NCI-H345 (cell line): ENCODE data around the gene TLN1.

Experiments used
- DNase-seq: peaks from one replicate; lab custom pipeline; 2025; lab: John Stamatoyannopoulos, UW

The TLN1 gene

DNA sequence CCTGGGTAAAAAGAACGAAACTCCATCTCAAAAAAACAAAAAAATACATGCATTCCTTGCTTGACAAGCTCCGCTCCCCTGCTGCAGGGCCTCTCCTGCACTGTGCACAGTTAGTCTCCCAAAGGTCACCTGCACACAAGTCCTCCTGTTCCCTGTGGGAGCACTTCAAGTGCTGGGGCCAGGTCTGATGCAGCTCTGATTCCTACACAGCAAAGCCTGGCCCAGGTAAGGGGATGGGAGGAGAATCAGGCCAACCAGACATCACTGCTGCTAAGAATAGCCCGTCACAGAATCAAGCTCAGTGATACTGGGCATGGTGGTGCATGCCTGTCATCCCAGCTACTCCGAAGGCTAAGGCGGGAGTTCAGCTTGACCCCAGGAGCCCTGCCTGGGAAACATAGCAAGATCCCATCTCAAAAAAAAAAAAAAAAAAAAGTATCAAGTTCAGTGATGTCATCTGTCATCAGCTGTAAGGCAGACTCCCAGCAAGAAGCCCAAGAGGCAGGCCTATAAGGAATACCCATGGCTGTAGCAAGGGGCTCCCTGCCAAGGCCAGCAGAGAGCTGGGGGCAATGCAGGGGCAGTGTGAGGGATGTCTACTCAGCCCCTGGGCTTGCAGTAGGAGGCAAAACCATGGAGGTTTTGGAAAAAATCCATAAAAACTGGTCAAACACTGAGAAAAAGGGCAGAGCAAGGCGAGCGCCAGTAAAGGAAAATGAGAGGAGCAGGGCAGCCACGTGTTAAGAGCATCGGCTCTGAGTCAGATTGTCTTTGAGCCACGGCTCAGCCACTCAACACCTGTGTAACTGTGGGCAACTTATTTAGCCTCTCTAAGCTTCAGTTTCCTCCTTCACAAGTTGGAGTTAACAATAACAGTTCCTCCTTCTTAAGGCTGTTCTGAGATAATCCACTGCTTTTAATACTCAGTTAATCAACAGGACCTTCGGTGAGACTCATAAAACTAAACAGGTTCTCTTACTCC is 45.5 kb downstream of the TLN1 start:
- DNase-seq: no peak

DNA sequence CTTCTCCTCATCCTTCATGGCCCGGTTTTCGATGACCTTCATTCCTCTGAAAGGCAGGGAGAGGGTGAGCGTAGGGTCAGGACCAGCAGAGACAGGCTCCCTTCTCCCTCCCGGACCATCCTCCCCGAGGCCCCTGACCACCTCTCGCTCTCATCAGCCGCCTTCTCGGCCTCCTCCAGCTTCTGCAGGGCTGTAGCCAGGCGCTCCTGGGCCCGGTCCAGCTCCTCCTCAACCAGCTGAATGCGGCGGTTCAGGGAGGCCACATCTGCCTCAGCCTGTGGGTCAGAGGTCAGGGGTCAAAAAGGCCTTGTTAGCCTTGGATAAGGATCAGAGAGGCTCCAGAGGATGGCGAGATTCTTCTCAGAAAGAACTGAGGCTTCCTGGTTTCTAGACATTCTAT is 46.5 kb downstream of the TLN1 start:
- no peak for DNase-seq

DNA sequence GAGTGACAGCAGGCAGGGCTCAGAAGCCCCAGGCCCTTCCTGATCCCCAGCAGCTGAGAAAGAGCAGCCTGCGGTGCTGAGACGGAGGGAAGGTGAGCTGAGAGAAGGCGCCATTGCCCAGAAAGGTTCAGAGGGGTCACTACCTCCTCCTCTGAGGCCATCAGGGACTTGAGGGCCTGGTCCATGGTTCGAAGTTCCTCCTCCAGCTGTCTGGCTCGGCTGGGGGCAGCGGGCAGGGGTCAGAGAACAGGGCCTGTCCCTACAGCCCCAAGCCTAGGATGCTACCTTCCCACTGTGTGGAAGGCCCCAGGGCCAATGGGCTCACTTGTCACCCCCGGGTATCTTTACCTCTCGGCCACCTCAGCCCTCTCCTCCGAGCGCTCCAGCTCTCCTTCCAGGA is 47.1 kb downstream of the TLN1 start:
- no peak for DNase-seq

- DNase-seq: no peak
Measured at GRCh38 chr9:35683323-35683722, 48.7 kb downstream of the TLN1 start.

DNA sequence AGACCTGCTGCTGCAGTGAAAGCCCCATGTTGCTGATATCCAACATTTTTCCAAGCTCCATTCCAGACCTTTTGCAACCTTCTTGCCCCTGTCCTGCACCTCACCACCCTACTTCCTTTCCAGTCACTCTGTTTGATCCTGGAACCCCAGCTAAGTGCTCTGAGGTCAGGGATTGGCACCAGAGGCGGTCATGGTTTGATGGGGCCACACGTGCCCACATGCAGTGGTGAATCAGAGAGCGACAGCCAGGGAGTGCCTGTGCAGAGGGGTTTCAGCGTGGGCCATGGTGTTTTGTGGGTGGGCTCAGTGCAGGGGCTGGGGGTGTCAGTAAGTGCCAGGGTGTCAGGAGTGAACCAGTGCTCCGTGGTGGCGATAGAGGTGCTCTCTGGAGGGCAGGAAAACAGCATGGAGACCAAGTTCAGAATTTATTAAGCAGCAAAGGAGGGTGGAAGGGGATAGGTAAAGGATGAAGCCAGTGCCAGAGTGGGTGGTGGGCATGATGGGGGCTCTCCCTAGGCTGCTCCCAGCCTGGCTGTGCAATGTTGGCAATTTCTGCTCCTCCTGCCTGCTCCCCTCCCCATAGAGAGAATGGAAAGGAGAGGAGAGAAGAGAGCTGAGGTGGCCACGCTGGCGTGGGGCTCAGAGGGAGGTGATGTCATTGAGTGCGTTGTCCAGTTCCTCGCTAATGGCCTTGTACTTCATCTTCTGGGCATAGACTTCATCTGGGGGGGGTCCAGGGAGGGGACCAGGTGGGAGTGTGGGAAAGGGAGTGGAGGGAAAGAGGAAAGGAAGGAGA is 49.3 kb downstream of the TLN1 start:
- DNase-seq: no peak

DNA sequence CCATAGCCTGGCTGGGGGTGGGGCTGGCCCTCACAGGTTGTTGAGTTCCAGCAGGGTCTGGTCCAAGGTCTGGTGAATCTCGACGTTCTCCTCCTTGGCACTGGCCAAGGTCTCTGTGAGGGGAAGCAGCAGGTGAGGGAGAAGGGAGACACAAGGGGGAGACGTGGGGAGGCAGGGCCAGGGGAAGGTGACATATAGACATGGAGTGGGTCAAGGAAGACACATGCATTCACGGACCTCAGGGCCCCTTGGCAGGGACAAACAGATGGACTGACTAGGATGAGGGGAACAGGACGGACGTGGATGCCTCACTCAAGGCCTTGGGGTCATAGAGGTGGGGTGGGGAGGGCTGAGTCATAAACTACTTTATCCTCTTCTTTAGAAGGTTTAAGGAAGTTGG is 49.9 kb downstream of the TLN1 start:
- DNase-seq: no peak

DNA sequence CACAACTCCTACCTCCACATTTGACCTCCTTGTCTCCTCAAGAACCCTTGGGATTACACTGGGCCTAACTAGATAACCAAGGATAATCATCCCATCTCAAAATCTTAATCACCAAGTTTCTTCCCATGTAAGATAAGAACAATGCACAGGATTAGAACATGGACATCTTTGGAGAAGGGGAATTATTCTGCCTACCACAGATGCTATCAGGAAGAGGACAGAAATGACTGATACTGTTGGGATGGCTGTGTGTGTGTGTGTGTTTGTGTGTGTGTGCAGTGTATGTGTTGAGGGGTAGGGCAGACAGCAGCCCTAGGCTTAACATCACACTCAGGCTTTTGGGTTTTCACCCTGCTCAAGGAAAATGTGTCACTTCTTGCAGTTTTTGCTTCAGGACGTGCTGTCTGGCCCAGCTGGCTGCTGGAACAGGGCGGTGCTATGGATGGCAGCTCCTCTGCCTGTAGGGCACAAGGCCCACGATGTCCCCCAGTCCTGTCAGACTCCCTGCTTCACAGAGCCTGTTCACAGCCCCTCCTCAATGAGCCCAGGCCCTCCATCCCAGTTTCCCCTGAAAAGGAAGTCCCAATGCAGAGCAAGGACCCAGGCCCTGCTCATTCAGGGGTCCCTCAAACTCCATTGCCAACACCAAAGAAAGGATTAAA is 50.5 kb downstream of the TLN1 start:
- no peak for DNase-seq

DNA sequence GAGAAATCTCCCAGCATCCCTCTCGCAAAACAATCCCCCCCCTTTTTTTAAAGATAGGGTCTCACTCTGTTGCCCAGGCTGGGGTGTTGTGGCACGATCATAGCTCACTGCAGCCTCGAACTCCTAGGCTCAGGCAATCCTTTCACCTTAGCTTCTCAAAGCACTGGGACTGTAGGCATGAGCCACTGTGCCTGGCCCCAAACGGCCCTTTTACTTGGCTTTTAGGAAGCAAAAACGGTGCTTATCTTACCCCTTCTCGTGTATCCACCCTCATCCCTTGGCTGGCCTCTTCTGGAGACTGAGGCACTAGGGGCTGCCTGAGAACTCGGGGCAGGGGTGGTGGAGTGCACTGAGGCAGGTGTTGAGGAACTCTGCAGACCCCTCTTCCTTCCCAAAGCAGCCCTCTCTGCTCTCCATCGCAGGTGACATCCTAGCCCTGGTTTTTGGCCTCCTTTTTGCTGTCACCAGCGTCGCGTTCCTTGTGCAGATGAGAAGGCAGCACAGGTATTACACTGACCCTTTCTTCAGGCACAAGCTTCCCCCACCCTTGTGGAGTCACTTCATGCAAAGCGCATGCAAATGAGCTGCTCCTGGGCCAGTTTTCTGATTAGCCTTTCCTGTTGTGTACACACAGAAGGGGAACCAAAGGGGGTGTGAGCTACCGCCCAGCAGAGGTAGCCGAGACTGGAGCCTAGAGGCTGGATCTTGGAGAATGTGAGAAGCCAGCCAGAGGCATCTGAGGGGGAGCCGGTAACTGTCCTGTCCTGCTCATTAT is 51.5 kb downstream of the TLN1 start:
- no peak for DNase-seq

- DNase-seq: no peak
Measured at GRCh38 chr9:35679766-35680330, 52.1 kb downstream of the TLN1 start.

- DNase-seq: no peak
Measured at GRCh38 chr9:35679091-35679490, 52.9 kb downstream of the TLN1 start.

DNA sequence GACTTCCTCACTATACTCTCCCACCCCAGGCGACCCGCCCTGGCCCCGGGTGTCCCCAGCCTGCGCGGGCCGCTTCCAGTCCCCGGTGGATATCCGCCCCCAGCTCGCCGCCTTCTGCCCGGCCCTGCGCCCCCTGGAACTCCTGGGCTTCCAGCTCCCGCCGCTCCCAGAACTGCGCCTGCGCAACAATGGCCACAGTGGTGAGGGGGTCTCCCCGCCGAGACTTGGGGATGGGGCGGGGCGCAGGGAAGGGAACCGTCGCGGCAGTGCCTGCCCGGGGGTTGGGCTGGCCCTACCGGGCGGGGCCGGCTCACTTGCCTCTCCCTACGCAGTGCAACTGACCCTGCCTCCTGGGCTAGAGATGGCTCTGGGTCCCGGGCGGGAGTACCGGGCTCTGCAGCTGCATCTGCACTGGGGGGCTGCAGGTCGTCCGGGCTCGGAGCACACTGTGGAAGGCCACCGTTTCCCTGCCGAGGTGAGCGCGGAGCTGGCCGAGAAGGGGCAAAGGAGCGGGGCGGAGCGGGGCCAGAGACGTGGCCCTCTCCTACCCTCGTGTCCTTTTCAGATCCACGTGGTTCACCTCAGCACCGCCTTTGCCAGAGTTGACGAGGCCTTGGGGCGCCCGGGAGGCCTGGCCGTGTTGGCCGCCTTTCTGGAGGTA is 56.1 kb downstream of the TLN1 start:
- DNase-seq: no peak

GRCh38 chr9:35675204-35675603 is 56.8 kb downstream of the TLN1 start:
- no peak for DNase-seq

GRCh38 chr9:35674025-35674361 is 58.0 kb downstream of the TLN1 start:
- DNase-seq: no peak

DNA sequence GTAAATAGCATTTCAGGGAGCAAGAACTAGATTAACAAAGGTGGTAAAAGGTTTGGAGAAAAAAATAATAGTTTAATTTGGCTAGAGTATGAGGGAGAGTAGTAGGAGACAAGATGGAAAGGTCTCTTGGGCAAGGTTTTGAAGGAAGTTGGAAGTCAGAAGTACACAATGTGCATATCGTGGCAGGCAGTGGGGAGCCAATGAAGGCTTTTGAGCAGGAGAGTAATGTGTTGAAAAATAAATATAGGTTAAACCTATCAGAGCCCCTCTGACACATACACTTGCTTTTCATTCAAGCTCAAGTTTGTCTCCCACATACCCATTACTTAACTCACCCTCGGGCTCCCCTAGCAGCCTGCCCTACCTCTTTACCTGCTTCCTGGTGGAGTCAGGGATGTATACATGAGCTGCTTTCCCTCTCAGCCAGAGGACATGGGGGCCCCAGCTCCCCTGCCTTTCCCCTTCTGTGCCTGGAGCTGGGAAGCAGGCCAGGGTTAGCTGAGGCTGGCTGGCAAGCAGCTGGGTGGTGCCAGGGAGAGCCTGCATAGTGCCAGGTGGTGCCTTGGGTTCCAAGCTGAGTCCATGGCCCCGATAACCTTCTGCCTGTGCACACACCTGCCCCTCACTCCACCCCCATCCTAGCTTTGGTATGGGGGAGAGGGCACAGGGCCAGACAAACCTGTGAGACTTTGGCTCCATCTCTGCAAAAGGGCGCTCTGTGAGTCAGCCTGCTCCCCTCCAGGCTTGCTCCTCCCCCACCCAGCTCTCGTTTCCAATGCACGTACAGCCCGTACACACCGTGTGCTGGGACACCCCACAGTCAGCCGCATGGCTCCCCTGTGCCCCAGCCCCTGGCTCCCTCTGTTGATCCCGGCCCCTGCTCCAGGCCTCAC is 58.6 kb downstream of the TLN1 start, which contains the start of gene CA9:
Gene CA9, plus strand, starts transcription at position 797 of the 893 bp plus-strand sequence. Its CDS starts 32 bp downstream, at position 829.
- DNase-seq: no peak

GRCh38 chr9:35669331-35670145 is 62.5 kb downstream of the TLN1 start:
- no peak for DNase-seq

DNA sequence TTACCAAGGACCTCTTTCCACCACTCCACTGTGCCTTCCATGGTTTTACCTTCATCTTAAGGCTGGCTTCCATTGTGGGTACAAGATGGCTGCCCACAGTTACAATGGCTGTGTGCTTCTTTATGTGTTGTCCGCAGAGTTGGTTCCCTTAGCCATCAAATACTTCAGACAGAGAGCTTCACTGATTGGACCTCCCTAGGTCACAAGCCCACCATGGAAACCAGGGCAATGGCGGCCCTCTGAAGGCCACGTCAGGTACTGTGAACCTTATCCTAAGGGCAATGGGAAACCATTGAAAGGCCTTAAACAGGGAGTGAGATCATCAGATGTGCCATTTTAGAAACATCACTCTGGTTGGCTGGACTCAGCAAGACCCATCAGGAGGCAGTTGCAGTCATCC is 64.1 kb downstream of the TLN1 start:
- no peak for DNase-seq

GRCh38 chr9:35666549-35666948 is 65.4 kb downstream of the TLN1 start:
- no peak for DNase-seq

GRCh38 chr9:35666045-35666444 is 66.0 kb downstream of the TLN1 start:
- no peak for DNase-seq

- no peak for DNase-seq
Measured at GRCh38 chr9:35665471-35665818, 66.5 kb downstream of the TLN1 start.
